ENCODE results near the gene OOSP3.

- no peak for TF ChIP-seq CTCF (IDR thresholded peaks at IDR 0.05)
- TF ChIP-seq ZFX (IDR thresholded peaks at IDR 0.05; ENCODE audit: borderline replicate concordance) = no peak
These were observed 23.7 kb upstream of the OOSP3 start for GRCh38 chr11:59854871-59855270.

Data from 22Rv1 (cell line).